Stimulated activated CD8-positive, alpha-beta memory T cell treated with anti-CD3 and anti-CD28 coated beads, Interleukin-12 subunit alpha, Interleukin-12 subunit beta, amount 100 ng/mL, for 1 hour (primary cell): Measurements from ENCODE around the gene MSI2.

ENCODE experiments used
- DNase-seq: peaks from one replicate; pipeline ENCODE4 v3.0.0-alpha.2; 2020; ENCODE audit warnings: low read depth

MSI2 gene

DNA sequence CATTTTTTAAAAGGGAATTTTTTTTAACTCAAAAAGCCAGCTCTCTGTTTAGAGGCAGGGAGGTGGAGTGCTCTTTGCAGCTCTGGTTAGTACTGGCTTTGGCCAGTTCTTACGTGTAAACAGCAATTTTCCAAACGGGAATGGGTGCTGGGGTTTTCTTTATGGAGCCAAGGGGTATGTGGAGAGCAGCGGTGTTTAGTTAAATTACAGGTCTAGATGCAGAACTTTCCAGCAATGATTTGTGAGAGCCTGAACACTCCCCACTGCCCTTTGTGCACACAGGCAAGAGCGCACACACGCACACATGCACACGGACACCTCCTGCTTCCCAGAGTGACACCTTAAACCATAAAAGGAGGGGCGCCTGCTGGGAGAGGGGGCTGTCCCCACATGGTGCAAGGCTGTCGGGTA, 140.2 kb downstream of the MSI2 start:
- DNase-seq = no peak

DNA sequence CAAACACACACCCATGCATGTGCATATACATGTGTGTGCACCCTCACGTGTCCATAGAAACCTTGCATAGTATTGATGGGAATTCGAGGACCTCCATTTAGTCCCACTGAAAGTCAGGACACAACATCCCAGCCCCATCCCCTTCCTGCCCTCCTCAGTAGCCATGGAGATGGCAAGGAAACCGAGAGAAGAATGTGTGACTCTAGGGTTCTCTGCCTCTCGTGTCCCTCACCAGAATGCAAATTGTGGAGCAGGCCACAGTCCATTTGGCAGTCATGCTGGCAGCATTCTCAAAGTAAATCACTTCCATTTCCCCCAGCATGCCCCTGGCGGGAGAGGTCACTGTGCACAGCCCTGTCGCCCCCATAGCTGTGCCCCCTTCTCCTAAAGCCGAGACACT, 141.1 kb downstream of the MSI2 start:
- no peak for DNase-seq

DNA sequence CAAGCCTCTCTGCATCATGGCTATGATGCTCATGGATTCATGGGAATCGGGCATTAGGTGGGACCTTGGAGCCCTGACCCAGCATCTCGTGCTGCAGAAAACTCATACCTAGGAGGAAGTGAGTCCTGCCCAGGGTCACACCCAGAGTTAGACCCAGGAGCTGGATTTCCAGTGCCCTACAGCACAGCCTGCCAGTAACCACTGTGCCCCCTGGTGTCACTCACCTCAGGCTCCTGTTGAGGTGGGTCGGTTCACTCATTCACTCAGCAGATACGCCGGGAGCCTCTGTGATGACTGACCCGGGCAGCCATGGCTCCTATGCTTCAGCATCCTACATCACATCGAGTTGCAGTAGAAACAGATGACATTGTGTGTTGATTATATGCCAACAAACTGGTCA, 143.4 kb downstream of the MSI2 start:
- no peak for DNase-seq

DNA sequence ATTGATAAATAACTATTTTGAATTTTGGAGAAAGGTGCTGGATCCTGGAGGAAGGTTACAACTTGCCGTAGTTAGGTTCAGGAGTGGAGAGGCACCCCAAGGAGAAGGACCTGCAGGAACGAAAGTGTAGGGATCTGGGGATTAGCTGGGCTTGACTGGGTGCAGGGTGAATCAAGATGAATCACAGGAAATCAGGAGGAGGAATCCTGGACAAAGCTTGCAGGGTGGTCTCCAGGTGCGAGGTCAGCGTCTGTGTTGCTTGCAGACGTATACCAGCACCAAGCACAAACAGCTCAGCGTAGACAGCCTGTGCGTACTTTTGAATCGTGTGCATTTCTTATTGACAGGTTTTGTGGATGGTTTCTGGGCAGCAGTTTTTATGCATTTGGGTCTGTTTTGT, 144.3 kb downstream of the MSI2 start:
- DNase-seq = no peak

DNA sequence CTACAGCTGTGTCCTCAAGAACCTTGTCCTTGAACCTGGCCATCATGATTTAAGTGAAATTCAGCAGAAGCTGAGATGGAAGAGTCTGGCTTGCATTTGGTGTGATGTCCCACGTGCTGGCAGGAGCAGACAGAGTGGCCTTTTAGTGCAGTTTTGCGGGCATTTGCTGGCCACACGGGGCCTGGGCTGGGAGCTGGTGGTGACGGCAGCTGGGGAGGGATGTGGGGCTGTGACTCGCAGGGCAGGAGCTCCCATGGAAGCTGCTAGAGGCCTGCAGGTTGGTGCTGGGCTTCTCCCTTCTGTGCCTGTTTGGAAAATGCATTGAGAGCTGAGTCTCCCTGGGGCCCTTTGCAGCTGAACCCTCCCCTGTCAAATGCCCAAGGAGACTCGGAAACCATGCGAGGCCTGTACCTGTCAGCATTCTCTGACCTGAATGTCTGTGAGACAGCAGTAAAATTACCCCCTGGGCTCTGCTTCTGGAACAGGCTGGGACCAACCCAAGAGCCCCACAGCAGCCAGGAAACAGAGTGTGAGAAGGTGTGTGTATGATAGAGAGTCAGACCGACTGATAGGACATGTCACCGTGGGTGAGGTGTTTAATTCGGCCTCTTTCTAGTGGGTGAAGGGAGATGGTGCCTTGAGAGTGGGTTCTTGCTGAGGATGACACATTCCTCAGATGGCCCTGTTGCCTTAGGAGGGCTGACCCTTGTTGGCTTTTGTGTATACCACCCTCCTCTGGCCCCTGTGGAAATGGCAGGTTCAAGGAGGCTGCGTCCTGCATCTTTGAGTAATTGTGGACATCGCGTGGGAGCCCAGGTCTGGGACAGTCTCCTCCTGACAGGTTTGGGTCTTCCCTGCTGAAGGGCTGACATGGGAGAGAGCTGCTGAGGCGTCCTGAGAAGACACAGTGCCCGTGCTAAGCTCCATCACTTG, 145.5 kb downstream of the MSI2 start:
- DNase-seq = no peak

DNA sequence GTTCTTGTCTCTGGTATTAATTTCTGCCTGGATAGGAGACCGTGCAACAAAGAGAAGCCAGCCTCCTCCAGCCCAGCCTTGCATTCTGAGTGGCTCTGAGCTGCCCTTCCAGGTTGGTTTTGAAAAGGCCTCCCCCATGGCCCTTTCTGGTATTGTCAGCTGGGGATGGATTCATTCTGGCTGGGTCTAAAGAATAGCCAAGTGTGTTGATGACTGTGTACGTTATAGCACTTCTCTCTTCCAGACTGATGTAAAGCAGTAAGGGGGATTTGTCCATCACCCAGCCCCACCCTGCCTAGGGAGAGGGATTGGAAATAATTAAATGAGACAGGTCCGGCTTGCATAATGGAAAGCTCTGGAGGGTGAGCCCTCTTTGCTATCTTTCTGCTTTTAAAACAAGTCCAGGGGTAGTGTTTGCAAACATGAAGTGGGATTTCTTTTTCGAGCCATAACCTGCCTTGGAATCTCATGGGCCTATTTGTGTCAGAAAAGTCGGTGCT, 146.4 kb downstream of the MSI2 start:
- DNase-seq = no peak

DNA sequence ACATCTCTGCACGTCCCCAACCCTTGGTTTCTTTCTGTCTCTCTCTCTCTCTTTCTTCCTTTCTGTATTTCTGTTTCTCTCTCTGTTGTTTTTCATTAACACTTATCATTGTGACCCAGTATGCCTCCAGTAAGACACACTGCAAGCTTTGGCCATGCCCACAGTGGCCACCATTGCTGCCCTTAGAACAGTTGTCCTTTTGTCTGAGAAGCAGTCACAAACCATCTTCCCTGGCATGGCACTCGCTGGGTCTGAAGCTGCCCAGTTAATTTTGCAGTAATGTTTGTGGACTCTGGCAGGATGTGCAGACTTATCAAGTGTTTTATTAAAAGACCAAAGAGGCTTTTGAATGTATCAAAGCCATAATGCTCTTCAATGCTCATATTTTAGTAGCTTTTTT, 146.9 kb downstream of the MSI2 start:
- no peak for DNase-seq

DNA sequence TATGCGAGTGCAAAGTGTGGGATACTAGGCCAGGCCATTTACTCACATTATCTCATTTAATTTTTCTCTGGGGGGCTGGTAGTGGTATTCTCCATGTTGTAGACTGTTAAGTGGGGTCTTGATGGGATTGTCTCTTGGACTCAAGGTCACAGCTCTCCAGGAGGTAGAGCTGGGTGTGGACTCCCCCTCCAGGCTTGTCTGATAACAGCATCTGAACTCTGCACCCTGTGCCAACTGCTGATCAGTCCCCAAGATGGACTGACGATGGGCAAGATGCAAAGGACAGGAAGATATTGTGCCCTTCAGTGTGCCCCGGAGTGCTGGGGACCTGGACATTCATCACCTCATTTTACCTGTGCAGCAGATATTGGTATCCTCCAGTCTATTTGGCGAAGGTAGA, 147.8 kb downstream of the MSI2 start:
- DNase-seq = no peak

DNA sequence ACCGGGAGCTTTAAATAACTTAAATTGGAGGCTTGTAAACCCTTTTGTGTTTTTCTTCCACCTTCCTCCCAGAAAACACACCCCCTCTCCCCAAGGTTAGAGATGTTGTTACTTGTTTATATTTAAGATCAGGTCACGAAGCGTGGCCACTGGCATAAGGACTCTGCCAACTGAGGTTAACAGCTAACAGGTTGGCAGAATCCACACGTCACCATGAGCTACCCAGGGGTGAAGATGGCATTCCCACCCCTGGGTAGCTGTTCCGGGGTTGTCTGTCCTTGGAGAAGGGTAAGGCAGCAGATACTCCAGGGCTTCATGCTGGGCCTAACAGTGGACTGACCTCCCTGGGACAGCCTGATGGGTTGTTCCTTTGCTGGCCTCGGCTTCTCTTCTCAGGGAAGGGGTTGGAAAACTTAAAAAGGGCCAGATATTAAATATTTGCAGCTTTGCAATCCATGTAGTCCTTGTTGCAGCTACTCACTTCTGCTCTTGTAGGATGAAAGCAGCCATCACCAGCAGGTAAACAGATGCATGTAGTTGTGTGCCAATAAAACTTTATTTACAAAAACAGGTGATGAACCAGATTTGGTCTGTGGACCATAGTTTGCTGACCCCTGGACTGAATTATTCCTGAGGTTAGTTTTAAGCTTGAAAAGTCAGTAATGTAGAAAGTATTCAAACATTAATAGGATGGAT, 148.6 kb downstream of the MSI2 start:
- no peak for DNase-seq

DNA sequence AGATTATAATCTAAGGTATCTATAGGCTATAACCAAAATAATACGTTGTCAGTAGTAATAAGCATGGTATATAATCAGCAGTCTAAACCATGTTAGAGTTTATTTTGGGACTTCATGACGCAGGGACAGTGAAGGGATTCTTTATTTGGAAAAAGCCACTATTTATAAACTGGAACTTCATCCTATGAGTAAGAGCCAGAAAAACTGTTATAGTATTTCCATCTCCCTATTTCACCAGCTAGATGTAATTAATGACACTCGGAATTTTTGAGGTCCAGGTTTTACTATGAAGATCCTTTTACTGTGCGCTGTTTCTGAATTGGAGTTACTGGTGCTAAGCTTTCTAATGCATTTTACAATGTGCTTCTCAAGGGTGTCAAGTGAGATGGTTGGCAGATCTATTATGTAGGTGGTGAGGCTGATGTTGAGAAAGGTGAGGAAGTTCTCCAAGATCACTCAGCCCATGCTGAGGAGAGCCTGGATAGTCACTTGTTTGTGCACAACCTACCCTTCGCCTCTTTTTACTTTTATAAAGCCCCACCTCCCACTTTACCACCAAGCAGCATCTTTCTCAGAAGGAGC, 149.3 kb downstream of the MSI2 start:
- no peak for DNase-seq

DNA sequence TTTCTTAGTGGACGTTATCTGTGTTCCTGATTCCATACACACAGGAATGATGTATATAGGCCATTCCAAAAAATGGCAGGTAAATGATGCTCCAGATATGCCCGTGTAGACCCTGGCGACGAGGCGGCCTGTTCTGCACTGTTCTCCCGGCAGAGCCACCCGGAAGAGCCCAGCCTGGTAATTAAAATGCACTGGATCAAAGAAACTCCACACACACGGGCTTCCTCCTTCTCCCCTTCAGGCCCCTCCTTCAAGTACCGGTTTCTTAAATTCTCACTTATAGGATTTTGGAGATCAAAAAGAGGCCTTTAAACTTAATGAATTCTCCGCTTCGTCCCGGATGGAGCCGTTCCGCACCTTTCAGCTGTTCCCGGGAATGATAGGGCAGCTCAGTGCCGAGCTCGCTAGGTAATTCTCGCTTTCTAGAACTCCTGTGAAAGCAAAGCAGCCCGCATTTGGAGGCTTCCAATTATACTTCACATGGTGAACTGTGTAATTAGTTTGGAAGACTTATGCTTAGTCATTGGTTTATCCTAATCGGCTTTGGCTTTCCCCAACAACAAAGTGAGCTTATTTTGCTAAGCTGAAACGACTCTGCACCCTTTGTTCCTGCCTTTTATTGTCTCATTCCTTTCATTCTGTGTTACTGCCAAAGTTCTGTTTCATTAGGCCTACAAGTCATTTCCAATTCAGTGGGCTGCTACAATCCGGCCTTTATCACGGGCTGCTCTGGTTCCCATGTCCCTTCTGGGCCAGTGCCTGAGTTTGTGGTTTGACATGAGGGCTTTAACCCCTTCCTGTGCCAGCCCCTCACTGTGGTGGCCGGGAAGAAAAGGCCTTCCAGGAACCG, 150.0 kb downstream of the MSI2 start:
- no peak for DNase-seq

DNA sequence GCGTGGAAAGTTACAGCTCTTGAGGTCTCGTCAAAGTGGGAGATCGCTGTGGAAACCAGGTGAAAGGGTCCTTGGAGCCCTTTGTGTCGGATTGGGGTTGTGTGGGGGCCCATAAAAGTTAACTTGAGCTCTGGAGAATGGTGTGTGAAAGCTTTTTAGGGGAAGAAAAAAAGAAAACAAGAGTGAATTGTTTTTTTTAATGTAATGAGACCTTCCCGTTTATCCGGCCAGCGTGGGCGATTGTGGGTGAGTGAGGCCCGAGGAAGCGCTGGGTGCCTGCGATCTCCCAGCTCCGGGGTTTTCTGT, 150.6 kb downstream of the MSI2 start:
- DNase-seq = no peak

DNA sequence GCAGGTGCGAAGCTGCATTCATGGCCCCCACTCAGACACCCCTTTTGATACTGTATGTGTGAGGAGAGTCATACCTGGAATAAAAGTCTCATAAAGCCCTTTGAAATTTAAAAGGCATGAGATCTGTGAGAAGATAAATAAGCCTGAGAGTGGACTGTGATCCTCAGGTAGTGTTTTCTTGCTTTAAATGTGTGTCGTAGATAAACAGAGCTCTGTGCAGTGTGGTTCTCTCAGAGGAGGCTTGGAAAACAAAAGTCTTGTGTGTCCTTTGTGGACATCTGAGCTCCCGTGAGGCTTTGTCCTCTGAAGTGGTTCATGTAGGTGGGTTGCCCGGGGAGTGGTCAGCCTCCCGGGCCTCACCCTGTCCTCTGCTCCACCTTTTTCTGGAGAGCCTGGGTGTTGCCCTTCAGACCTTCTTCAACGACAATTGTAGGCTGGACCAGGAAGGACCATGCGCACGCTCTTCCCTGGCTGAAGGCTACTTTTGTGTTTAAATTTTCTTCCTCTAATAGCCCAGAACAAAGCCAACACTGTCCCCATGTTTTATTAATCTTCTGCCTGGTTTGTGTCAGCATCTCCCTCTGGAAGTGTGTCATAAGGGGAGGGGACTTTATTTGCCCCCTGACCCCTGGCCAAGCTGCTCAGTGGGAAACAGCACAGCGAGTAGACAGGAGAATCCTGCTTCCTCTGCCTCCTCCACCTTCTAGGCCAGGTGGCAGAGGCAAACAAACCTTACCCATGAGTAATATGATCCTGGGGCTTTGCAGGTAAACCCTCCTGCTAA, 151.2 kb downstream of the MSI2 start:
- no peak for DNase-seq

DNA sequence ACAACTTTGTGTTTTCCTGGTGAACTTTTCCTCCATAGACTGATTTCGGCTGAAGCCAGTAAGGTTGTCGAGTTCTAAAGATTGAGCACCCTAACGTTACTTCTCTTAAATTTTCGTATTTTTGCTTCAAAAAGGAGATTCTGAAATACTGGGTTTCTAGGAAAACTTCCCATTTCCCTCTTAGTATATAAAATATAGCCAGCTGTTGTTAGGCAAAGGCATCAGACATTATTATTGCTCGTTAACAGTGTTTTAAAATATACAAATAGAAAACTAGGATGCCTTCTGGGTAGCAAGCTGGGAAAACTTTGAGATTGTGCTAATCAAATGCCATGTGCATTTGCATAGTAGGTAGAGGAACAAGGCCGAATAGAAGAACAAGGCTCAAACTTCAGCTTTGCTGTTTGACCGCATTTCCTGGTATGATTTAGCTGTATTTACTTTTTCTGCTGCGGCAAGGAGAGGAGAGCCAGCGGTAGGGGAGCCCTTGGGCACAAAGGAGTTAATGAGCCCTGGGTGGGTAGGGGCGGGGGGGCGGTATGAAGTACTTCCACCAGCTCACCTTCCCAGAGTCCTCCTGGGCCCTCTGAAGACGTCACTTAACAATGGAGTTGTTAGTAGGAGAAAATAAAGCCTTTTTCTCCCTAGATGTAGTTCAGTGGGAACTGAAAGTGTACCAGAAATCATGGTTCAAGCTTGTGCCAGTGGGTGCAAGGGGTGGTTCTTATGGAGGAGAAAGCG, 151.9 kb downstream of the MSI2 start:
- no peak for DNase-seq

DNA sequence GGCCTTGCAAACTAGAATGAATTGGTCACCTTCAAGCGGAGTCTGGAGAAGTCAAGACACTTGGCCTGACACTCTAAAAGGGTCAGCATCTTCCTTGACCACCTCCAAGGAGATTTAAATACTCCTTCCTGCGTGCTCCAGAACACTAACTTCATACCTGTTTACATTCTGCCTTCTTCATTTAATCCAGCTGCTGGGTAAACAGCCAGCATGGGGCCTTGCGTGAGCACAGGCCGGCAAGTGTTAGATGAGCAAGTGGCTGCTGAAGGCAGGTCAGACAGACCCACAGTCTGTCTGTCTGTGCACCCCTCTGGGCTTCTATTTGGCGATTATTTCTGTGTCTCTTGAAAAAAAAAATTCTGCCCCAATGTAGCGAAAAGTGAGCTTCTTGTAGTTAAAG, 153.8 kb downstream of the MSI2 start:
- DNase-seq = no peak

DNA sequence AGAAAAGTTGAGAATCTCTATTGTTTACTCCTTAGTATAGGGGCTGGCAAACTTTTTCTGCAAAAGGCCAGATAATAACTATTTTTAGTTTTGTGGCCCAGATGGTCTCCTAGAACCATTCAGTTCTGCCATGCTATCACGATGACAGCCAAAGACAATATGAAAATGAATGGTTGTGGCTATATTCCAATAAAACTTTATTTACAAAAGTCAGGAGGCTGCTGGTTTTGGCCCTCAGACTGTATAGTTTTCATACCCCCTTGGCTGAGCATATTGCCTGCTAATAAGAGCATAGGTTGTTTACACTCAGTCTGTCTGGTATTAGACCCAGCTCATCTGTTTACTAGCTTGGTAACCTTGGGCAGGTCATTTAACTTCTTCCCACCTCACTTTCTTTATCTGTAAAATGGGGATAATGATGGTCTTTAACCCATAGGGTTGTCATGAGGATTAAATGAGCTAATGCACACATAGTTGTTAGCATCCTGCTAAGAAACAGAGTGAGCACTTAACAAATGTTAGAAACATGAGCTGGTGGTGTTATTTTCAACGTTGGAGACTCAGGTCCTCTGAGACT, 156.3 kb downstream of the MSI2 start:
- no peak for DNase-seq

DNA sequence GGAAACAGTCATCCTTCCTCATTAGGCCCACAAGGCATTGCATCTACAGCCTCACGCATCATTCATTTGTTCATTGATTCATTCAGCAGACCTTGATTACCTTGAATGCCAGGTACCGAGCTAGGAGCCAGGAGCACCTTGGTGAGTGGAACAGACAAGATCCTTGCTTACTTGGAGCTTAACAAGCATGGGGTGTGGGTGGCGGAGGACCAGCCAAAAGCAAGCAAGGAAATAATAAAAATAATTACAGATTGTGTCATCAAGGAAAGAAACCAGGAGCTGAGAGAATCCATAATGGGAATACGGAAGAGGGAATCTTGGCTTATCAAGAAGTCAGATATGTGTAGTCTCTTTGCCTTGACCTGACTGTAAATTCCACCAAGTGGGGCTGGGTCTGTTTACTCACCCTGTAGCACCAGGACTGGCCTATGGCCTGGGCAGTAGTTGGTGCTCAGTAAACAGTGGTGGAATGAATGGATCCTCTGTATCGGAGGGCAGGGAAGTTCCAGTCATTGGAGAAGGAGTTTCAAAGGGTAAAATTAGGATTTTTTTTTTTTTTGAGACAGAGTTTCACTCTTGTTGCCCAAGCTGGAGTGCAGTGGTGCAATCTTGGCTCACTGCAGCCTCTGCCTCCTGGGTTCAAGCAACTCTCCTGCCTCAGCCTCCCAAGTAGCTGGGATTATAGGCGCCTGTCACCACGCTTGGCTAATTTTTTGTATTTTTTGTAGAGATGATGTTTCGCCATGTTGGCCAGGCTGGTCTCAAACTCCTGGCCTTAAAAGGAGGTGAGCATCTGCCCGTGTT, 157.7 kb downstream of the MSI2 start:
- no peak for DNase-seq

DNA sequence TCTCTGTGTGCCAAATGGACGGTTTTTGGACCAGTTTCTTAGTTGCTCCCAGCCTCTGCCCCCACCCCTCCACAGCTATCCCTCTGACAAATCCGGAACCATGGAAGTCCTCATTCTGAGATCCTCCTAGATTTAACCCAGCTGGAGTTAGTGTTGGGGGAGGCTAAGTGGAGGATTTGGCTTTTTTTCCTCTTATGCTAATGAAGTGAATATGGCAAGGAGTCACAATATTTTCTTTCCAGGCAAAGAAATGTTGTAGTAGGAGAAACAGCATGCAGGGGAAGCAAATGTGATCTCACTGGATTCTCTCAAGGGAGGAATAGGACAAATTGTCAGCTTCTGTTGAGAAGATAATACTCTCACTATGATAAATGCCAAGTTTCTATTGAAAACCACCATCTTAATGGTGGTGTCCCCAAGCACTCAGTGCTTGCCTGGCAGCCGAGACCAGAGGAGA, 159.5 kb downstream of the MSI2 start:
- no peak for DNase-seq

DNA sequence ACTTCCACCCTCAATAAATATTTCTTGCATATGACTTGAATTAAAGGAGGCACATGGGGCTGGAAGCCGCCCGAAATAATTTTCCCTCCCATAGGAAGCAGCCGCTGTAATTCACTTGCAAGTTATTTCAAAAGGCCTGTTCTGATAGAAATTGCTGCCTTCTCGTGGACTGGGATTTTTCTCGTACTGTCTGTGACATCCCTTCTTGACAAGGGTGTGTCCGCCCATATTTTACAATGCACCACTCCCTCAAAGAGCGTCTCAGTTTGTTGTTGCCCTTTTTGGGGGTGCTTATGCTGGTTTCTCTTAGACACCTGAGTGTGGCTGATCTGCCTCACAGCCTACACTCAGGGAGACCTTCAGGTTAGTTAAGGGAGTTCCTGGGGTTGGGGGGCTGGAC, 160.0 kb downstream of the MSI2 start:
- no peak for DNase-seq
